H1 (cell line): ENCODE data around the gene ERH. TPM values are rescaled to one million over a fixed set of nuclear protein-coding genes. Genes with fewer than 3 reads are reported as not detected.

Experiments used
- CTCF ChIA-PET: fragments of 300-600 bp; sonication (Branson Sonifier 250); formaldehyde crosslinking; loops from one replicate; lab custom pipeline; 2021; ENCODE audit not compliant: partially characterized antibody; lab: Charles Lee
- POLR2A ChIA-PET: fragments of 300-600 bp; sonication (Branson Sonifier 250); formaldehyde crosslinking; loops from one replicate; lab custom pipeline; 2021; ENCODE audit warnings: inconsistent platforms; ENCODE audit not compliant: partially characterized antibody; lab: Charles Lee
- DNase-seq, 2 experiments: peaks; one replicate each; pipeline versions ENCODE4 v3.0.0 to v3.0.0-alpha.2; 2010 to 2022; ENCODE audit warnings: low spot score in 2 of 2, low read depth in 1 of 2, mixed read lengths in 1 of 2
- FAIRE-seq: peaks from 2 replicates; lab custom pipeline; 2011; peaks lifted over from hg19 to GRCh38; lab: Jason Lieb, UNC
- H2AFZ ChIP-seq: 2 replicates; pipeline ENCODE4 v1.8.1; 2012; ENCODE audit warnings: low read length, inconsistent platforms
- H2AK5ac ChIP-seq: 2 replicates; pipeline ENCODE4 v1.6.1; 2013; ENCODE audit warnings: low read depth, low read length
- H2BK120ac ChIP-seq: replicated peaks from 2 replicates; pipeline ENCODE3; 2013; ENCODE audit warnings: low read depth, low read length, inconsistent platforms
- H2BK12ac ChIP-seq: 2 replicates; pipeline ENCODE4 v1.6.1; 2013; ENCODE audit warnings: low read depth, low read length
- H2BK15ac ChIP-seq: 2 replicates; pipeline ENCODE4 v1.6.1; 2013; ENCODE audit warnings: low read length
- H2BK20ac ChIP-seq: 2 replicates; pipeline ENCODE4 v1.6.1; 2013; ENCODE audit warnings: low read length
- H2BK5ac ChIP-seq: 2 replicates; pipeline ENCODE4 v1.6.1; 2013; ENCODE audit warnings: low read depth, low read length
- H3K14ac ChIP-seq: 2 replicates; pipeline ENCODE4 v1.6.1; 2013; ENCODE audit warnings: inconsistent platforms; ENCODE audit not compliant: insufficient read length
- H3K18ac ChIP-seq: 2 replicates; pipeline ENCODE4 v1.6.1; 2013; ENCODE audit warnings: low read length; ENCODE audit errors: extremely low read depth
- H3K23ac ChIP-seq: 2 replicates; pipeline ENCODE4 v1.6.1; 2013; ENCODE audit warnings: inconsistent platforms; ENCODE audit not compliant: insufficient read length
- H3K23me2 ChIP-seq: 2 replicates; pipeline ENCODE4 v1.6.1; 2013; ENCODE audit warnings: low read depth, low read length
- H3K27ac ChIP-seq: 2 replicates; pipeline ENCODE4 v1.6.1; 2011; ENCODE audit warnings: low read depth, low read length, inconsistent platforms
- H3K27me3 ChIP-seq, 4 experiments: replicated peaks in 1 of 4; 1 replicate in 1 of 4; 2 replicates in 3 of 4; pipeline versions ENCODE4 v1.6.1 to v1.8.1; 2011 to 2013; ENCODE audit warnings: low read length in 3 of 4, mild to moderate bottlenecking in 3 of 4, inconsistent platforms in 2 of 4, mixed read lengths in 2 of 4, moderate library complexity in 1 of 4; ENCODE audit not compliant: control insufficient read depth in 3 of 4, insufficient read depth in 3 of 4; ENCODE audit errors: extremely low read depth in 1 of 4
- H3K36me3 ChIP-seq, 4 experiments: 2 replicates each; pipeline versions ENCODE4 v1.6.1 to v1.8.1; 2011 to 2013; ENCODE audit warnings: mild to moderate bottlenecking in 4 of 4, low read length in 3 of 4, moderate library complexity in 2 of 4, control low read depth in 1 of 4, inconsistent platforms in 1 of 4; ENCODE audit not compliant: insufficient read depth in 4 of 4, control insufficient read depth in 2 of 4
- H3K4ac ChIP-seq: replicated peaks from 2 replicates; pipeline ENCODE3; 2013; ENCODE audit warnings: low read length, low read depth, mixed read lengths, inconsistent platforms; ENCODE audit not compliant: insufficient read length
- H3K4me1 ChIP-seq, 4 experiments: replicated peaks in 1 of 4; 1 replicate in 1 of 4; 2 replicates in 3 of 4; pipeline versions ENCODE4 v1.6.1 to v1.8.1; 2011 to 2013; ENCODE audit warnings: low read length in 3 of 4, inconsistent platforms in 2 of 4, mixed read lengths in 1 of 4; ENCODE audit not compliant: insufficient read depth in 4 of 4, control insufficient read depth in 3 of 4
- H3K4me2 ChIP-seq, 2 experiments: 2 replicates each; pipeline versions ENCODE4 v1.6.1 to v1.8.1; 2011 to 2013; ENCODE audit warnings: low read depth in 2 of 2, low read length in 2 of 2, control low read depth in 1 of 2, inconsistent platforms in 1 of 2, mild to moderate bottlenecking in 1 of 2; ENCODE audit not compliant: insufficient read depth in 1 of 2
- H3K4me3 ChIP-seq, 4 experiments: fragments of 200-600, 300-600 bp in 1 of 4; sonication (generic), shearing (Covaris generic), sonication (Bioruptor Twin) in 1 of 4; 2 replicates each; pipeline versions ENCODE4 v1.5.1 to v1.8.1; 2011 to 2016; ENCODE audit warnings: low read length in 4 of 4, low read depth in 3 of 4, control low read depth in 2 of 4, inconsistent platforms in 2 of 4, mild to moderate bottlenecking in 2 of 4, mixed read lengths in 1 of 4, moderate library complexity in 1 of 4; ENCODE audit not compliant: insufficient read depth in 2 of 4; ENCODE audit errors: extremely low read depth in 1 of 4
- H3K56ac ChIP-seq: replicated peaks from 2 replicates; pipeline ENCODE3; 2013; ENCODE audit warnings: low read depth, mild to moderate bottlenecking, mixed read lengths, low read length, inconsistent platforms; ENCODE audit not compliant: insufficient read length
- H3K79me1 ChIP-seq: 2 replicates; pipeline ENCODE4 v1.6.1; 2013; ENCODE audit warnings: low read depth, low read length, control low read depth
- H3K79me2 ChIP-seq, 2 experiments: 2 replicates each; pipeline versions ENCODE4 v1.6.1 to v1.8.1; 2012 to 2013; ENCODE audit warnings: low read length in 2 of 2, mild to moderate bottlenecking in 2 of 2, inconsistent platforms in 1 of 2; ENCODE audit not compliant: insufficient read depth in 2 of 2, control insufficient read depth in 1 of 2
- H3K9ac ChIP-seq, 4 experiments: replicated peaks in 1 of 4; 1 replicate in 1 of 4; 2 replicates in 3 of 4; pipeline versions ENCODE4 v1.6.1 to v1.8.1; 2011 to 2013; ENCODE audit warnings: low read depth in 3 of 4, low read length in 3 of 4, control low read depth in 2 of 4, mild to moderate bottlenecking in 2 of 4, moderate library complexity in 2 of 4, inconsistent platforms in 1 of 4; ENCODE audit errors: extremely low read depth in 1 of 4
- H3K9me3 ChIP-seq, 2 experiments: 2 replicates each; pipeline versions ENCODE4 v1.6.1 to v1.8.1; 2012 to 2013; ENCODE audit warnings: mild to moderate bottlenecking in 2 of 2, moderate library complexity in 2 of 2, control low read depth in 1 of 2, inconsistent platforms in 1 of 2, low read depth in 1 of 2, low read length in 1 of 2, mixed read lengths in 1 of 2; ENCODE audit not compliant: insufficient read depth in 2 of 2
- H4K20me1 ChIP-seq, 2 experiments: replicated peaks in 1 of 2; 2 replicates each; pipeline versions ENCODE3 to v1.8.1; 2011 to 2013; ENCODE audit warnings: inconsistent platforms in 2 of 2, low read length in 2 of 2, mild to moderate bottlenecking in 1 of 2; ENCODE audit not compliant: insufficient read depth in 2 of 2, control insufficient read depth in 1 of 2
- H4K5ac ChIP-seq: 2 replicates; pipeline ENCODE4 v1.6.1; 2013; ENCODE audit warnings: low read length, low read depth, mixed read lengths, inconsistent platforms; ENCODE audit not compliant: insufficient read length
- H4K8ac ChIP-seq: 2 replicates; pipeline ENCODE4 v1.8.0; 2013; ENCODE audit warnings: mild to moderate bottlenecking, moderate library complexity, low read length, inconsistent platforms; ENCODE audit not compliant: insufficient read depth; ENCODE audit errors: extremely low read depth
- H4K91ac ChIP-seq: replicated peaks from 2 replicates; pipeline ENCODE3; 2013; ENCODE audit warnings: low read length, mixed read lengths, inconsistent platforms; ENCODE audit not compliant: insufficient read length
- BCL11A ChIP-seq, 2 experiments: IDR thresholded peaks; one replicate each; pipeline ENCODE4 v1.6.1; 2011; ENCODE audit warnings: low read depth in 2 of 2, low read length in 2 of 2, mild to moderate bottlenecking in 2 of 2
- CBX5 ChIP-seq: fragments of 300-800, 300-1000 bp; sonication (generic); IDR thresholded peaks from 2 replicates; pipeline ENCODE4 v1.7.1; 2016; ENCODE audit warnings: antibody characterized with exemption, low read length, low read depth
- CEBPB ChIP-seq: IDR thresholded peaks from 2 replicates; pipeline ENCODE4 v1.6.1; 2012; ENCODE audit warnings: low read depth, low read length
- CHD2 ChIP-seq: IDR thresholded peaks from 2 replicates; pipeline ENCODE4 v1.6.1; 2012; ENCODE audit warnings: low read length, improper control_type of control experiment
- CTBP2 ChIP-seq: IDR thresholded peaks from 2 replicates; pipeline ENCODE4 v1.7.0; 2011; ENCODE audit warnings: borderline replicate concordance, mild to moderate bottlenecking, moderate library complexity, mixed read lengths, low read length; ENCODE audit not compliant: insufficient read depth, insufficient read length
- EP300 ChIP-seq, 2 experiments: IDR thresholded peaks; 1 replicate in 1 of 2; 2 replicates in 1 of 2; pipeline ENCODE4 v1.6.1; 2011 to 2012; ENCODE audit warnings: low read depth in 2 of 2, low read length in 2 of 2, mild to moderate bottlenecking in 2 of 2, borderline replicate concordance in 1 of 2, inconsistent platforms in 1 of 2, moderate library complexity in 1 of 2
- HDAC2 ChIP-seq, 2 experiments: fragments of 300-600 bp in 1 of 2; sonication (generic) in 1 of 2; IDR thresholded peaks; 2 replicates each; pipeline ENCODE4 v1.6.1; 2011 to 2012; ENCODE audit warnings: low read depth in 2 of 2, low read length in 2 of 2, mild to moderate bottlenecking in 2 of 2, moderate library complexity in 2 of 2, borderline replicate concordance in 1 of 2, inconsistent platforms in 1 of 2
- JUN ChIP-seq: IDR thresholded peaks from 2 replicates; pipeline ENCODE4 v1.6.1; 2011; ENCODE audit warnings: low read depth, mild to moderate bottlenecking, improper control_type of control experiment, low read length
- PHF8 ChIP-seq: fragments of 200-600 bp; sonication (generic); conservative IDR thresholded peaks from 2 replicates; pipeline ENCODE4 v1.7.1; 2012; ENCODE audit warnings: low read depth, mild to moderate bottlenecking, inconsistent platforms, low read length, moderate library complexity
- RNF2 ChIP-seq: fragments of 200-900, 300-1000 bp; sonication (generic); IDR thresholded peaks from 2 replicates; pipeline ENCODE4 v1.7.1; 2016; ENCODE audit warnings: borderline replicate concordance, low read depth, mild to moderate bottlenecking, antibody characterized with exemption, low read length; ENCODE audit not compliant: poor library complexity, severe bottlenecking; ENCODE audit errors: missing control alignments
- SP4 ChIP-seq: IDR thresholded peaks from 2 replicates; pipeline ENCODE4 v1.6.1; 2012; ENCODE audit warnings: low read length, inconsistent platforms
- SRF ChIP-seq: IDR thresholded peaks from 2 replicates; pipeline ENCODE4 v1.6.1; 2011; ENCODE audit warnings: mild to moderate bottlenecking, low read depth, low read length, moderate library complexity
- TAF1 ChIP-seq: IDR thresholded peaks from 2 replicates; pipeline ENCODE4 v1.6.1; 2011; ENCODE audit warnings: mild to moderate bottlenecking, low read depth, low read length
- WGBS, 2 experiments: shearing (Covaris generic) in 1 of 2; methylation state at CpG; one replicate each; pipeline versions ENCODE4 v1.1.6 to v1.1.7; 2013 to 2015; ENCODE audit warnings: low lambda C conversion rate in 2 of 2, mixed read lengths in 2 of 2, inconsistent platforms in 1 of 2, low coverage in 1 of 2, missing lambda C conversion rate in 1 of 2; ENCODE audit not compliant: insufficient replicate concordance in 2 of 2, insufficient coverage in 1 of 2, insufficient read length in 1 of 2; ENCODE audit errors: extremely low coverage in 1 of 2, missing lambda C conversion rate in 1 of 2; 5-methylcytosine and 5-hydroxymethylcytosine counted together
- polyA plus RNA-seq, 7 experiments: library from polyadenylated mRNA; depleted of rRNA in 3 of 7; stranded (reverse) in 5 of 7; unstranded in 2 of 7; fragments of >200 nt in 5 of 7; fragments of 200-250 nt in 2 of 7; gene quantifications; 1 replicate in 5 of 7; 2 replicates in 1 of 7; 4 replicates in 1 of 7; pipeline versions ENCODE4 v1.2.1 to v1.2.3, GENCODE V29; 2011 to 2013; ENCODE audit warnings: missing spikeins in 2 of 7, mixed read lengths in 2 of 7
- total RNA-seq: library from RNA; stranded (reverse); fragmentation: NEBNext Ultra II Directional; extraction: Animal tissue kit (Norgen Biotek cat#: 25700); gene quantifications from 2 replicates; pipeline ENCODE4 v1.2.1, GENCODE V29; 2021

The ERH gene
- total and polyA plus RNA-seq, 2 of the 8 experiments (the other 6 are each of a cell fraction or from before 2014, with no cell fraction given) = 329 to 454 TPM

GRCh38 chr14:69351911-69352310, 46.2 kb downstream of the ERH start:
- Histone ChIP-seq H4K20me1 (peaks cover 0 to 1% of the 10 kb centered on the region in 2 experiments), H3K23me2 (no peaks in the 10 kb centered on the region), H2BK15ac (no peak overlapping the region), H4K91ac (no peak overlapping the region), H3K9me3 (no peaks in the 10 kb centered on the region), H2AFZ (no peak overlapping the region), H3K23ac (no peak overlapping the region), H3K79me2 (no peaks in the 10 kb centered on the region), H3K4me2 (no peak overlapping the region), H4K8ac (no peak overlapping the region), H2BK120ac (no peak overlapping the region), H3K14ac (no peak overlapping the region), H3K36me3 (no peaks in the 10 kb centered on the region), H3K9ac (no peak overlapping the region), H3K4me3 (no peak overlapping the region), H2BK20ac (no peak overlapping the region), H2BK12ac (no peak overlapping the region), H3K18ac (no peak overlapping the region), H4K5ac (no peak overlapping the region), H3K56ac (no peak overlapping the region), H3K79me1 (no peaks in the 10 kb centered on the region; the same call in 1 of the 2 replicates), H2BK5ac (no peak overlapping the region), H3K27me3 (no peaks in the 10 kb centered on the region), H3K27ac (no peak overlapping the region), H3K4me1 (peaks cover 0 to 6% (median 2%) of the 10 kb centered on the region in 4 experiments; a peak in 5 of 7 replicates), H2AK5ac (no peak overlapping the region), H3K4ac (no peak overlapping the region)
- 78% methylated on average over 5 of the region's 5 CpGs; no CpG with 5 or more reads in 1 of the 2 experiments for WGBS, 2 experiments
- ChIA-PET CTCF (interaction anchor here (0.6 to 9.8 kb wide), 11 partner anchors 9 to 110 kb away, joined by 3 to 78 read pairs (median 3); no protein-coding TSS in a partner anchor), POLR2A (no interaction called here)
- FAIRE-seq = no peak
- no peak for DNase-seq
- no peak for TF ChIP-seq TAF1
- TF ChIP-seq SP4 = no peak
- no peak for TF ChIP-seq CHD2
- no peak for TF ChIP-seq SRF
- no peak for TF ChIP-seq HDAC2 (IDR thresholded peaks at IDR 0.05; ENCODE audit: borderline replicate concordance in 1 of 2, low read depth in 2 of 2, low read length in 2 of 2)
- no peak for TF ChIP-seq BCL11A (IDR thresholded peaks at IDR 0.05; ENCODE audit: low read depth in 2 of 2, low read length in 2 of 2)
- no peak for TF ChIP-seq RNF2
- TF ChIP-seq CBX5 = no peak
- TF ChIP-seq CTBP2 = no peak
- TF ChIP-seq PHF8 = no peak
- no peak for TF ChIP-seq EP300 (IDR thresholded peaks at IDR 0.05; ENCODE audit: borderline replicate concordance in 1 of 2, low read depth in 2 of 2, low read length in 2 of 2)
- TF ChIP-seq CEBPB = no peak
- TF ChIP-seq JUN = no peak
